Ectodermal cell (in vitro differentiated cells): Measurements from ENCODE around the gene RGS21.

Experiments
- H3K27ac ChIP-seq: 2 replicates; pipeline ENCODE4 v1.7.0; 2013; ENCODE audit warnings: mild to moderate bottlenecking, low read depth, low read length; ENCODE audit not compliant: insufficient read depth, poor library complexity, severe bottlenecking
- H3K27me3 ChIP-seq: 2 replicates; pipeline ENCODE4 v1.7.0; 2013; ENCODE audit warnings: mild to moderate bottlenecking, low read length; ENCODE audit not compliant: insufficient read depth, control insufficient read depth, poor library complexity, severe bottlenecking
- H3K36me3 ChIP-seq: one replicate; pipeline ENCODE4 v1.7.0; 2013; ENCODE audit warnings: low read length; ENCODE audit not compliant: control insufficient read depth, insufficient read depth
- H3K4me1 ChIP-seq: one replicate; pipeline ENCODE4 v1.7.0; 2013; ENCODE audit warnings: low read length; ENCODE audit not compliant: control insufficient read depth, insufficient read depth
- H3K4me3 ChIP-seq: 2 replicates; pipeline ENCODE4 v1.7.0; 2013; ENCODE audit warnings: low read depth, low read length, control low read depth; ENCODE audit not compliant: insufficient read depth
- H3K9me3 ChIP-seq: 2 replicates; pipeline ENCODE4 v1.7.0; 2013; ENCODE audit warnings: mild to moderate bottlenecking, low read length, moderate library complexity; ENCODE audit not compliant: control insufficient read depth
- WGBS, 2 experiments: methylation state at CpG; one replicate each; pipeline ENCODE4 v1.1.7; 2013; ENCODE audit warnings: missing lambda C conversion rate in 2 of 2; 5-methylcytosine and 5-hydroxymethylcytosine counted together

The RGS21 gene

DNA sequence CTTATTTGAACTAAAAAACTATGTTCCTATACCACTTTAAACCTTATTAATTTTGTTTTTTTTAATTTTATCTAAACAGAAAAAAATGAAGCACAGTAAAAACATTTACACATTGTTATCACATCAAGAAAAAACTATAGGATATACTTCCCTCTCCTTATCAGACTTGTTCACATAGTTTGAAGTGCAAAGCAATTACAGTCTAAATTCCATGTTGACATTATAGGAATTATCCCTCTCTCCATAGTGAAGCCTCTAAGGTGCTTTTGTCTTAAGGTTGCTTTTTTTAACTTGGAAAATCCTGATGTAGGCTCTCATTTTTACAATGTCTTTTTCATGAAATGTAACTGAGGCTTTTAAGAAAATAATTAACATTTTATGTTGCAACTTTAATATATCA, 85.8 kb downstream of the RGS21 start:
- Histone ChIP-seq H3K9me3 (no peaks in the 10 kb centered on the region), H3K36me3 (no peaks in the 10 kb centered on the region), H3K27me3 (no peaks in the 10 kb centered on the region), H3K27ac (no peak overlapping the region), H3K4me1 (no peaks in the 10 kb centered on the region), H3K4me3 (no peak overlapping the region)

- Histone ChIP-seq H3K4me1 (no peaks in the 10 kb centered on the region), H3K27ac (no peak overlapping the region), H3K9me3 (no peaks in the 10 kb centered on the region), H3K4me3 (no peak overlapping the region), H3K36me3 (no peaks in the 10 kb centered on the region), H3K27me3 (no peaks in the 10 kb centered on the region)
- WGBS, 2 experiments: 78 to 84% methylated on average over 3 of the region's 3 CpGs
These were observed 90.4 kb downstream of the RGS21 start for GRCh38 chr1:192407206-192407605.
